Coronary artery (tissue), 2 donors: ENCODE measurements around the gene CSNK2A1.
"Not testable (repeated sequence)": the region's sequence is repeated elsewhere in the genome, so short reads cannot be mapped to it uniquely, and the experiment has no call there.

ENCODE experiments used
- DNase-seq: peaks from one replicate; pipeline ENCODE4 v3.0.0-alpha.2; 2017; ENCODE audit warnings: low spot score
- H3K27ac ChIP-seq, 2 donors: fragments of 200-600 bp; sonication (generic); one replicate each; pipeline ENCODE4 v1.5.1; 2016 to 2019
- H3K4me3 ChIP-seq: fragments of 200-600 bp; sonication (generic); 2 replicates; pipeline ENCODE4 v1.5.1; 2016; ENCODE audit warnings: mild to moderate bottlenecking, moderate library complexity
- TF ChIP-seq, protein P1 (sequence below): fragments of 200-600 bp; sonication (generic); IDR thresholded peaks from one replicate; pipeline ENCODE4 v1.5.1; 2019; ENCODE audit warnings: antibody characterized with exemption

CSNK2A1 gene

GRCh38 chr20:584161-584970 lies 40.8 kb upstream of the CSNK2A1 start:
- Histone ChIP-seq H3K27ac (no peak overlapping the region), H3K4me3 (no peak overlapping the region)
- no peak for DNase-seq
- TF ChIP-seq, protein P1, sequence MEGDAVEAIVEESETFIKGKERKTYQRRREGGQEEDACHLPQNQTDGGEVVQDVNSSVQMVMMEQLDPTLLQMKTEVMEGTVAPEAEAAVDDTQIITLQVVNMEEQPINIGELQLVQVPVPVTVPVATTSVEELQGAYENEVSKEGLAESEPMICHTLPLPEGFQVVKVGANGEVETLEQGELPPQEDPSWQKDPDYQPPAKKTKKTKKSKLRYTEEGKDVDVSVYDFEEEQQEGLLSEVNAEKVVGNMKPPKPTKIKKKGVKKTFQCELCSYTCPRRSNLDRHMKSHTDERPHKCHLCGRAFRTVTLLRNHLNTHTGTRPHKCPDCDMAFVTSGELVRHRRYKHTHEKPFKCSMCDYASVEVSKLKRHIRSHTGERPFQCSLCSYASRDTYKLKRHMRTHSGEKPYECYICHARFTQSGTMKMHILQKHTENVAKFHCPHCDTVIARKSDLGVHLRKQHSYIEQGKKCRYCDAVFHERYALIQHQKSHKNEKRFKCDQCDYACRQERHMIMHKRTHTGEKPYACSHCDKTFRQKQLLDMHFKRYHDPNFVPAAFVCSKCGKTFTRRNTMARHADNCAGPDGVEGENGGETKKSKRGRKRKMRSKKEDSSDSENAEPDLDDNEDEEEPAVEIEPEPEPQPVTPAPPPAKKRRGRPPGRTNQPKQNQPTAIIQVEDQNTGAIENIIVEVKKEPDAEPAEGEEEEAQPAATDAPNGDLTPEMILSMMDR, result no peak

GRCh38 chr20:582204-582603 lies 38.6 kb upstream of the CSNK2A1 start:
- no peak overlapping the region for H3K27ac ChIP-seq
- DNase-seq, result no peak
- no peak overlapping the region for H3K4me3 ChIP-seq
- TF ChIP-seq, protein P1, result no peak

GRCh38 chr20:578940-579690 lies 35.5 kb upstream of the CSNK2A1 start:
- not testable (repeated sequence) for DNase-seq, H3K27ac ChIP-seq, H3K4me3 ChIP-seq

DNA sequence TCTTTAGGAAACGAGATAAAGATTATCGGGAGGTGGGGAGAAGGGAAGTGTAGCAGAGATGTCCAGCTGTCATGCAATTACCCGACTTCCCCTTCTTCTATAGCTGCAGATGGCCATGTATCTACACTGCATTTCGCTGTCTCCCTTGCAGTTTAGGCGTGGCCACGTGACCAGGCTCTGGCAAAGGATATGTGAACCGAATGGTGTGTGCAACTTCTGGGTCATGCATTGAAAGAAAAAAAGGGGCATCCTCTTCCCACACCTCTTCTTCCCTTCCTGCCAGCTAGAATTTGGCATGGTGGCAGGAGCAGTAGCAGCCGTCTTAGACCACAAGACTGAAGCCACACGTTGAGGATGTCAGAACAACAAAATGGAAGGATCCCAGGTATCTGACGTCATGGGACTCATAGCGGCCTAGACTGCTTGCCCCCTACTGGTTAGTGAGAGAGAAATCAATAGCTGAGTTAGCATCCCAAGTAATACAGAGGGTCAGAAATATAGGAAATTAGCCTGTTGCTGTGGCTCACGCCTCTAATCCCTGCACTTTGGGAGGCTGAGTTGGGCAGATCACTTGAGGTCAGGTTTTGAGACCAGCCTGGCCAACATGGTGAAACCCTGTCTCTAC lies 33.7 kb upstream of the CSNK2A1 start:
- no peak for DNase-seq
- TF ChIP-seq, protein P1, result no peak
- no peak overlapping the region for H3K4me3 ChIP-seq
- H3K27ac ChIP-seq, result no peak overlapping the region

DNA sequence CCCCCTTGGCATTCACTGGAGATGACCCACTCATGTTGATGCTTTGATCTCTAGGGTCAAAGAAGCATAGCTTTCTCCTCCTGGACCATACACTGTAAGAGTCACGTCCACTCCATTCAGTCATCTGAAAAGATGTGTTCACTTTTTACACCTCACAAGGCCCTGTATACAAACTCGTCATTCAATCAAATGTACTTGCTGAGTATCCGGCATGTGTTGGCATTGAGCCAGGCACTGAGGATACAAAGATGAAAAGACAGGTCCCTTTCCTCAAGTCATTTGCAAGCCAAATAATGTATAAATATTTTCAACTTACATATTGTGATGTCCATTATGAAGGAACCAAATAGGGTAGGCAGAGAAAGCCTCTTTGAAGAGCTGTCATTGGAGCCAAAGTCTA lies 32.6 kb upstream of the CSNK2A1 start:
- no peak overlapping the region for H3K27ac ChIP-seq
- DNase-seq, result no peak
- TF ChIP-seq, protein P1, result no peak
- H3K4me3 ChIP-seq, result no peak overlapping the region

DNA sequence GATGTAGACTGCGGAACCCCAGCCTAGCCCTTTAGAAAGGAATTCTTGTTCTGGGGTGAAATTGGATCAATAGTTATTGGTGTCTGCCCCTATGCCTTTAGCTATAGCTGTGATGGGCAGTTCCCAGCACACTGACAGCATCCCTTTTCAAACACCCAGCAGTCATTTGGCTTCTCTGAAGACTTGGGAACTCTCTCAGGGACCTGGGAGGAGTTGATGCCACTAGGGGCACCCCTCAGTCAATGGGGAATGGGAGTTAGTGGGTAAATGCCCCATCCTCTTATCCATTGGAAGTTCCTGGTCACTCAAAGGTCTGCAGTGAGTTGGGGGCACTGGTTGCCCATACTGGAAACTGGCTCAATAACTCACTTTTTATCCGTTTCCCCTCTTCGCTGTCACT lies 31.6 kb upstream of the CSNK2A1 start:
- no peak overlapping the region for H3K27ac ChIP-seq
- DNase-seq, result no peak
- TF ChIP-seq, protein P1, result no peak

GRCh38 chr20:574297-574942 lies 30.8 kb upstream of the CSNK2A1 start:
- Histone ChIP-seq H3K4me3 (no peak overlapping the region), H3K27ac (peak overlapping the region in 1 of 2 donors; percentile 56)
- DNase-seq, result no peak
- TF ChIP-seq, protein P1, result no peak

More for the DNA sequence above, 31.6 kb upstream of the CSNK2A1 start:
- H3K4me3 ChIP-seq, result no peak overlapping the region
